ENCODE data around the gene SHISAL1. TPM values are rescaled to one million over a fixed set of nuclear protein-coding genes. Genes with fewer than 3 reads are reported as not detected.

The SHISAL1 gene
- total and polyA plus RNA-seq, 10 donors, result 0.10 to 0.47 (median 0.22) TPM

DNA sequence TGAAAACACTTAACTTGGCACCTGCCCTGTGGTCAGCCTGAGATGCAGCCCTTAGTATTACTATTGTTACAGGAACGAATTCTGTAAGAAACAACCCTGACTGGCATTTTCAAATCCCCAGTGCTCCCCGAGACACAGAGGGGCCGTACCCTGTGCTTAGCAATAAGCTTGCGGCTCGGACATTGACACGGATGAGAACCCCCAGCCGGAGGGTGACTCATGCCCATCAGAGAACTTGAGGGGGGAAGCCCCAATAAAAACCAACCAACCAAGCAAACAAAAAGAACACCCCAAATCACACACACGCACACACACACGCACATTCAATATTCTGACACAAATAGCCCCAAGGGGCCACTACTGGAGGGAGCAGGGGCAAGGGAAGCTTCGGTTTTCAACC is 63.8 kb downstream of the SHISAL1 start:
- WGBS, 5 donors, result 90 to 95% (median 92%) methylated on average over 10 of the region's 10 CpGs
- TF ChIP-seq POLR2AphosphoS5 (IDR thresholded peaks at IDR 0.05) (no peak), POLR2A (IDR thresholded peaks at IDR 0.05) (no peak)
- TF ChIP-seq, protein P1, sequence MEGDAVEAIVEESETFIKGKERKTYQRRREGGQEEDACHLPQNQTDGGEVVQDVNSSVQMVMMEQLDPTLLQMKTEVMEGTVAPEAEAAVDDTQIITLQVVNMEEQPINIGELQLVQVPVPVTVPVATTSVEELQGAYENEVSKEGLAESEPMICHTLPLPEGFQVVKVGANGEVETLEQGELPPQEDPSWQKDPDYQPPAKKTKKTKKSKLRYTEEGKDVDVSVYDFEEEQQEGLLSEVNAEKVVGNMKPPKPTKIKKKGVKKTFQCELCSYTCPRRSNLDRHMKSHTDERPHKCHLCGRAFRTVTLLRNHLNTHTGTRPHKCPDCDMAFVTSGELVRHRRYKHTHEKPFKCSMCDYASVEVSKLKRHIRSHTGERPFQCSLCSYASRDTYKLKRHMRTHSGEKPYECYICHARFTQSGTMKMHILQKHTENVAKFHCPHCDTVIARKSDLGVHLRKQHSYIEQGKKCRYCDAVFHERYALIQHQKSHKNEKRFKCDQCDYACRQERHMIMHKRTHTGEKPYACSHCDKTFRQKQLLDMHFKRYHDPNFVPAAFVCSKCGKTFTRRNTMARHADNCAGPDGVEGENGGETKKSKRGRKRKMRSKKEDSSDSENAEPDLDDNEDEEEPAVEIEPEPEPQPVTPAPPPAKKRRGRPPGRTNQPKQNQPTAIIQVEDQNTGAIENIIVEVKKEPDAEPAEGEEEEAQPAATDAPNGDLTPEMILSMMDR (IDR thresholded peaks at IDR 0.05 in 8 of 11, conservative IDR thresholded peaks at IDR 0.05 in 3 of 11), result no peak
- Histone ChIP-seq H3K4me1 (no peaks in the 10 kb centered on the region), H3K27me3 (replicated peaks in 1 of 7) (peaks cover 0 to 41% (median 0%) of the 10 kb centered on the region in 7 donors), H3K27ac (no peak overlapping the region), H3K9me3 (peaks cover 0 to 26% (median 20%) of the 10 kb centered on the region in 8 donors), H3K4me3 (no peak overlapping the region), H3K36me3 (no peaks in the 10 kb centered on the region)
- DNase-seq, result no peak
- intact Hi-C loops (cut with DNase I; ENCODE audit: low total_unique reads), result no loop called here

DNA sequence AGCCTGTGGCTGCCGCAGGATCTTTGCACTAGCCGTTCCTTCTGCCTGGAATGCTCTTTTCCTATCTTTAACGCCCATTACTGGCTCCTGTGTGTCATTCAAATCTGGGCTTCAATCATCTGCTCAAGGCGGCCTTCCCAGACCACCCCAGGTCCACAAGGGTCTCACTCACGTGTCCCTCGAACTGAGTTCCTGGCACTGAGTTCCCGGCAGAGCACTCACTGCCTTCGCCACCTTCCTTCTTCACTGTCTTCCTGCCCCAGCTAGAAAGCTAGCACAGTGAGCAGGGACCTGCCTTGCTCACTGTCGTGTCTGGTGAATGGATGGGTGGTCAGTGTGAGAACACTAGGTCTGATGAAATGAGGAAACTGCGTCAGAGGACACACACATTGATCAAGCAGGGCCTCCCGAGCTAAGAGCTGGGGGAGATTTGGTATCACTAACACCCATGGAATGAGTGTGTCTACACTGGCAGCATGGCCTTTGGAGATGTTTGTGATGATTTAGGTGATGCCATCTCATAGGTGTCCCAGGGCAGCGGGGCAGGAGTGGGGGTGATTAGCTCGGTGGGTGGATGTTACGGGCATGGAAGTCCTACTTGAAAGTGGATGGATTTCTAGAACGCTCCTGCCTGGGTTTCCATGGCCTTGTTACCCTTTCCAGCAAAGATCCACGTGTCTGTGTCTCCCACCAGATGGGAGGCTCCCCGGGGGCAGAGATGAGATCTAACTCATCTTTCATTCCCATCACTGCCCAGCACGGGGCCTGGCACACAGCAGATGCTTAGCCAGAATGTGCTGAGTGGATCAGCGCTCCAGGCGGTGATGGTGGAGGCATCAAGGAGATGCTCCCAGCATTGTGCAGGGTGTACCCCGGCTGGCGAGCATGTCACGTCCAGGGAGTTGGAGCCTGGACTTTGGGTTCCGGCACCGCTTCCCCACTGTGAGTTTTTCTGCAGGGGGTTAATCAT is 64.5 kb downstream of the SHISAL1 start:
- no peak for DNase-seq
- Histone ChIP-seq H3K9me3 (peaks cover 0 to 26% (median 20%) of the 10 kb centered on the region in 8 donors), H3K27me3 (replicated peaks in 1 of 7) (peaks cover 0 to 48% (median 0%) of the 10 kb centered on the region in 7 donors), H3K36me3 (no peaks in the 10 kb centered on the region), H3K27ac (no peak overlapping the region), H3K4me1 (no peaks in the 10 kb centered on the region), H3K4me3 (no peak overlapping the region)
- WGBS, 5 donors, result 86 to 93% (median 90%) methylated on average over 25 of the region's 25 CpGs
- no peak for TF ChIP-seq POLR2AphosphoS5 (IDR thresholded peaks at IDR 0.05)
- TF ChIP-seq POLR2A (IDR thresholded peaks at IDR 0.05), result no peak
- TF ChIP-seq, protein P1 (IDR thresholded peaks at IDR 0.05 in 8 of 11, conservative IDR thresholded peaks at IDR 0.05 in 3 of 11), result no peak
- intact Hi-C loops (cut with DNase I; ENCODE audit: low total_unique reads), result no loop called here

DNA sequence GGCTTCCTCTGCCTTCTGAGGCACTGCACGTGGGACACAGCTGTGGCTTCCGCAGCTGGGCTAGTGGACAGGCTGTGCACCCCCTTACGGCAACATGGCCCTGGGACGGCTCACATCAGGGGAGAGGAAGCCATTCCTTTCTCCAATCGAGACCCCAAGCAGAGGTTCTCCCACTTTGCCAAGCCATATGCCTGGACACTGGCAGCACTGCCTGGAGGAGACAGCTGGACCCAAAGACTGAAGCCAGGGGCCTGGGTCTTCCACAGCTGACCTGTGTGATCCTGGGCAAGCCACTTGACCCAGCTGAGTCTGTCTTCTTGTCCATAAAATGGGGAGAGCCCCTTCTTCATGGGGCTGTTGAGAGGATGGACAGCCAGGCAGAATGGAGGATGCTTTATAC is 65.4 kb downstream of the SHISAL1 start:
- peaks cover 0 to 26% (median 20%) of the 10 kb centered on the region in 8 donors for H3K9me3 ChIP-seq
- WGBS, 5 donors, result 83 to 94% (median 90%) methylated on average over 3 to 5 of the region's 5 CpGs
- intact Hi-C loops (cut with DNase I; ENCODE audit: low total_unique reads), result no loop called here
- H3K27ac ChIP-seq, result no peak overlapping the region
- H3K36me3 ChIP-seq, result no peaks in the 10 kb centered on the region
- TF ChIP-seq POLR2AphosphoS5 (IDR thresholded peaks at IDR 0.05), result no peak
- no peak for TF ChIP-seq POLR2A (IDR thresholded peaks at IDR 0.05)
- no peak overlapping the region for H3K4me3 ChIP-seq
- peaks cover 0 to 54% (median 0%) of the 10 kb centered on the region in 7 donors for H3K27me3 ChIP-seq (replicated peaks in 1 of 7)
- H3K4me1 ChIP-seq, result no peaks in the 10 kb centered on the region
- DNase-seq, result no peak

DNA sequence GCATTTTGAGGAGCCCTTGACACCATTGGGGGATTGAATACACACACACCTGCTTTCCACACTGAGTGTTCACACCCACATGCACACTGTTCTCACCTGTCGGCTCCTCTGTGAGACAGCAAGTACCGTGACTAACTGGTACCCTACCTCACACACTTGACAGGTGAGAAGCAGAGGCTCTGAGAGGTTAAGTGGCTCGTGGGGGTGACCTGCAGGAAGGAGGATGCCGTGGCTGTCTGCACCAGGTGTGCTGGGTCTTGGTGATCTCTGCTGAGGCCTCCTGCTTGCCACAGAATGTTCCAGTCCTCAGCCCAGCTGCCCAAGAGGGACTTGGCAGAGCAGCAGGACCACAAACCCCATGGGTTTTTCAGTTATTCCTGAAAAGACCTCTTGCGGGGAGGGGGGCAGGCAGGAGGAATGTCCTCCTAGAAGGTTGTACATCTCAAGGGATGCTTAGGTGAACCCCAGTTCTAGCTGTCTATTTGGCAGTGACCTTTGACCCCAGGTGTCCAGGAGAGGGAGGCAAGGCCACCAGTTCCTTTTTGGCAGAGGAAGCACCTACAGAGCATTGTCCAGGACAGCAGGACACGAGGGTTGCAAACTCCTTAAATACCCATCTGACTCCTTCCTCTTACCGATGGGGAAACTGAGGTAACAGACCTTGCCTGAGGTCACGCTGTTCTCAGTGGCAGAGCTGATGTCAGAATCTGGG is 66.0 kb downstream of the SHISAL1 start:
- intact Hi-C loops (cut with DNase I; ENCODE audit: low total_unique reads), result no loop called here
- Histone ChIP-seq H3K4me1 (no peaks in the 10 kb centered on the region), H3K36me3 (no peaks in the 10 kb centered on the region), H3K27ac (no peak overlapping the region), H3K4me3 (no peak overlapping the region), H3K27me3 (replicated peaks in 1 of 7) (peaks cover 0 to 56% (median 0%) of the 10 kb centered on the region in 7 donors), H3K9me3 (peaks cover 0 to 26% (median 20%) of the 10 kb centered on the region in 8 donors)
- WGBS, 5 donors, result 74 to 88% (median 81%) methylated on average over 4 to 8 of the region's 8 CpGs
- no peak for TF ChIP-seq POLR2A (IDR thresholded peaks at IDR 0.05)
- DNase-seq, result no peak
